ENCODE measurements around the gene NAGLU.
A peak's percentile ranks its signal among the peaks of the same experiment; 100 is the strongest.

The NAGLU gene

GRCh38 chr17:42574463-42574862 lies 38.4 kb downstream of the NAGLU start:
- no peak for TF ChIP-seq EZH2phosphoT487 (IDR thresholded peaks at IDR 0.05; ENCODE audit: low read depth)
- TF ChIP-seq CTCF (IDR thresholded peaks at IDR 0.05; ENCODE audit: low read depth, low read length): no peak
- Histone ChIP-seq H3K4me2 (ENCODE audit: low read length) (no peak overlapping the region), H3K4me1 (ENCODE audit: low read length) (peaks cover 28% of the 10 kb centered on the region), H3K9ac (ENCODE audit: low read length) (no peak overlapping the region), H4K20me1 (ENCODE audit: insufficient read depth, low read length) (0 out of 2 replicates have a peak, but pooled peaks cover 2% of the 10 kb centered on the region), H3K36me3 (replicated peaks; ENCODE audit: low read depth, low read length) (peaks cover 57% of the 10 kb centered on the region), H2AFZ (ENCODE audit: low read depth, low read length) (no peak overlapping the region), H3K4me3 (ENCODE audit: low read length) (no peak overlapping the region), H3K9me3 (ENCODE audit: insufficient read depth, low read length) (no peaks in the 10 kb centered on the region), H3K27ac (ENCODE audit: low read length) (no peak overlapping the region), H3K79me2 (ENCODE audit: low read length) (peaks cover 36% of the 10 kb centered on the region), H3K27me3 (ENCODE audit: low read depth, low read length) (no peaks in the 10 kb centered on the region)

DNA sequence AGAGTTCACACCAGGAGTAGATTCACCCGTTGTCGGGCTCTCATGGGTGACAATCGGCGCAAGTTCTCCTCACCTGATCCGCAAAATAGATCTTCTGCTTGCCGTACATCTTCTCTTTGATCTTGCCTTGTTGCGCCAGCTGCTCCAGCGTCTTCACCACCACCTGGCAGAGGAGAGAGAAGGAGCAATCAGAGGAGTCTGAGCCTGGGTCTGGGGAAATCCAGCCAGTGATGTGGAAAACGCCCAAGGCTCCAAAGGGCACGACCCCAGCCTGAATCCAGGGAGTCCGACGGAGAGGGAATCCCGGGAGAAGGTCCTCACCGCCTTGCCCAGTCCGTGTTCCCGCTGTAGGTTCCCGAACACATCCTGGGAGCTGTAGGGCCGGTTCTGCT lies 41.1 kb downstream of the NAGLU start:
- TF ChIP-seq CTCF (IDR thresholded peaks at IDR 0.05; ENCODE audit: low read depth, low read length): no peak
- TF ChIP-seq EZH2phosphoT487 (IDR thresholded peaks at IDR 0.05; ENCODE audit: low read depth): no peak
- H2AFZ ChIP-seq (ENCODE audit: low read depth, low read length): no peak overlapping the region
- H3K4me3 ChIP-seq (ENCODE audit: low read length): peak overlapping the region; percentile 97
- no peaks in the 10 kb centered on the region for H4K20me1 ChIP-seq (ENCODE audit: insufficient read depth, low read length)
- H3K4me1 ChIP-seq (ENCODE audit: low read length): peaks cover 24% of the 10 kb centered on the region
- H3K9ac ChIP-seq (ENCODE audit: low read length): peak overlapping the region; percentile 99
- H3K36me3 ChIP-seq (replicated peaks; ENCODE audit: low read depth, low read length): peaks cover 59% of the 10 kb centered on the region
- H3K9me3 ChIP-seq (ENCODE audit: insufficient read depth, low read length): no peaks in the 10 kb centered on the region
- no peaks in the 10 kb centered on the region for H3K27me3 ChIP-seq (ENCODE audit: low read depth, low read length)
- H3K27ac ChIP-seq (ENCODE audit: low read length): peak overlapping the region; percentile 42
- peaks cover 38% of the 10 kb centered on the region for H3K79me2 ChIP-seq (ENCODE audit: low read length)
- H3K4me2 ChIP-seq (ENCODE audit: low read length): peak overlapping the region; percentile 98

- peak within 1 kb of the TSS; percentile 76 for H2AFZ ChIP-seq (ENCODE audit: low read depth, low read length)
- H3K36me3 ChIP-seq (replicated peaks; ENCODE audit: low read depth, low read length): peaks cover 61% of the 10 kb centered on the region
Measured at GRCh38 chr17:42577532-42578281, 41.7 kb downstream of the NAGLU start, which contains the start of gene PSMC3IP. Gene PSMC3IP (minus strand): TSS chr17:42577729. CDS start chr17:42577686, 43 bp downstream.

More at GRCh38 chr17:42577532-42578281, 41.7 kb downstream of the NAGLU start, which contains the start of gene PSMC3IP:
- TF ChIP-seq CTCF (IDR thresholded peaks at IDR 0.05; ENCODE audit: low read depth, low read length) (peak; percentile 31), EZH2phosphoT487 (IDR thresholded peaks at IDR 0.05; ENCODE audit: low read depth) (no peak)
- peaks cover 24% of the 10 kb centered on the region for H3K4me1 ChIP-seq (ENCODE audit: low read length)
- H4K20me1 ChIP-seq (ENCODE audit: insufficient read depth, low read length): no peaks in the 10 kb centered on the region
- no peaks in the 10 kb centered on the region for H3K9me3 ChIP-seq (ENCODE audit: insufficient read depth, low read length)
- peak within 1 kb of the TSS; percentile 92 for H3K27ac ChIP-seq (ENCODE audit: low read length)
- peak within 1 kb of the TSS; percentile 99 for H3K9ac ChIP-seq (ENCODE audit: low read length)
- no peaks in the 10 kb centered on the region for H3K27me3 ChIP-seq (ENCODE audit: low read depth, low read length)
- peak within 1 kb of the TSS; percentile 97 for H3K4me3 ChIP-seq (ENCODE audit: low read length)
- peak within 1 kb of the TSS; percentile 98 for H3K4me2 ChIP-seq (ENCODE audit: low read length)
- peaks cover 38% of the 10 kb centered on the region for H3K79me2 ChIP-seq (ENCODE audit: low read length)

Data from OCI-LY3 (cell line).